Natural killer cell treated with Interleukin-12 subunit alpha and Interleukin-12 subunit beta and Interleukin-15 and Interleukin-18, amount 100 ng/mL, for 72 hours (primary cell): Measurements from ENCODE around the gene FBRSL1. TPM values are rescaled to one million over a fixed set of nuclear protein-coding genes. Genes with fewer than 3 reads are reported as not detected.
"Not testable (repeated sequence)": the region's sequence is repeated elsewhere in the genome, so short reads cannot be mapped to it uniquely, and the experiment has no call there.

Experiments used
- ATAC-seq, 2 donors: fragments of 150-1000 bp; cut with Tn5 transposase in 1 of 2; sonication (Bioruptor Pico), chemical (Tn5 transposase) in 1 of 2; 2 replicates each; pipeline ENCODE4 v1.10.0; 2021
- DNase-seq: peaks from one replicate; pipeline ENCODE4 v3.0.0; 2022; ENCODE audit warnings: low spot score
- H3K27ac Mint-ChIP-seq, 2 donors: 1 replicate in 1 of 2; 2 replicates in 1 of 2; pipeline ENCODE4 v1.8.0; 2022; ENCODE audit warnings: mixed read lengths in 2 of 2, mild to moderate bottlenecking in 1 of 2, moderate library complexity in 1 of 2
- H3K27me3 Mint-ChIP-seq, 2 donors: 1 replicate in 1 of 2; 2 replicates in 1 of 2; pipeline ENCODE4 v1.8.0; 2022; ENCODE audit warnings: mixed read lengths in 2 of 2
- H3K36me3 Mint-ChIP-seq: one replicate; pipeline ENCODE4 v1.8.0; 2022; ENCODE audit warnings: mixed read lengths
- H3K4me1 Mint-ChIP-seq, 2 donors: 1 replicate in 1 of 2; 2 replicates in 1 of 2; pipeline ENCODE4 v1.8.0; 2022; ENCODE audit warnings: low read depth in 2 of 2, mixed read lengths in 2 of 2, mild to moderate bottlenecking in 1 of 2
- H3K4me3 Mint-ChIP-seq: one replicate; pipeline ENCODE4 v1.8.0; 2022; ENCODE audit warnings: mixed read lengths
- H3K9me3 Mint-ChIP-seq: 2 replicates; pipeline ENCODE4 v1.8.0; 2022; ENCODE audit warnings: mixed read lengths
- total RNA-seq, 2 donors: library from RNA; stranded (reverse); gene quantifications; one replicate each; pipeline ENCODE4 v1.2.3, GENCODE V29; 2022

The FBRSL1 gene
- total RNA-seq, 2 donors from 2014 or later, result 38.0 to 91.5 TPM

GRCh38 chr12:132471011-132471857, 18.7 kb upstream of the FBRSL1 start:
- DNase-seq, result no peak
- Mint-ChIP-seq H3K36me3 (peaks cover 4% of the 10 kb centered on the region), H3K4me3 (peak overlapping the region; percentile 32), H3K4me1 (peaks cover 19 to 30% of the 10 kb centered on the region in 2 donors), H3K9me3 (no peaks in the 10 kb centered on the region), H3K27ac (peak overlapping the region in 1 of 2 donors; percentile 2), H3K27me3 (peaks cover 12 to 22% of the 10 kb centered on the region in 2 donors)
- peak; percentile 57 to 65 for ATAC-seq

- Mint-ChIP-seq H3K4me1 (peaks cover 21 to 34% of the 10 kb centered on the region in 2 donors), H3K27ac (peak overlapping the region in 1 of 2 donors; percentile 2), H3K4me3 (no peak overlapping the region), H3K27me3 (peaks cover 12 to 22% of the 10 kb centered on the region in 2 donors), H3K36me3 (peaks cover 4% of the 10 kb centered on the region), H3K9me3 (no peaks in the 10 kb centered on the region)
- ATAC-seq (no peak), DNase-seq (no peak)
Measured at GRCh38 chr12:132471858-132472255, 18.1 kb upstream of the FBRSL1 start.

DNA sequence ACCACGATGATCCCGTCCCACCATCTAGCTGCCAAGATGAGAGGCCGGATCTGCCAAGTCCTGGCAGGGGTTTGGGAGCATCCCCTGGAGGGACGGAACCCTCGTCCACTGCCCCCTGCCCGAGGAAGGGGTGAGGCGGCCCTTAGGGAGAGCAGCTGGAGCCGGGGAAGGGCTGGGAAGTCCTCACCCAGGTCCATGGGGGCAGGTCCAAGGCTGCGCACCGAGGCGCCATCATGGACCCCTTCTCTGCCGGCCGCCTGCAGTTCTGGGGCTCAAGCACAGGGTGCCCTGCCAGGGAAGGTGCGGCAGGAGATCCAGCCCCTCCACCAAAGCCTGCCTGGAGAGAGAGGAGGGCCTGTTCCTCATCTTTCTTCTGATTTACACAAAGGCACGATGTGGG, 17.6 kb upstream of the FBRSL1 start:
- peak overlapping the region in 1 of 2 donors; percentile 2 for H3K27ac Mint-ChIP-seq
- no peak overlapping the region for H3K4me3 Mint-ChIP-seq
- ATAC-seq (peak in 1 of 2 donors; percentile 16), DNase-seq (no peak)
- peaks cover 12 to 22% of the 10 kb centered on the region in 2 donors for H3K27me3 Mint-ChIP-seq
- H3K4me1 Mint-ChIP-seq, result peaks cover 21 to 36% of the 10 kb centered on the region in 2 donors
- H3K9me3 Mint-ChIP-seq, result no peaks in the 10 kb centered on the region
- H3K36me3 Mint-ChIP-seq, result peaks cover 4% of the 10 kb centered on the region

- Mint-ChIP-seq H3K4me3 (no peak overlapping the region), H3K27me3 (peaks cover 9 to 21% of the 10 kb centered on the region in 2 donors), H3K4me1 (peaks cover 17 to 33% of the 10 kb centered on the region in 2 donors), H3K36me3 (peaks cover 4% of the 10 kb centered on the region), H3K9me3 (no peaks in the 10 kb centered on the region), H3K27ac (no peak overlapping the region)
- DNase-seq (no peak), ATAC-seq (no peak)
Measured at GRCh38 chr12:132474237-132474741, 15.7 kb upstream of the FBRSL1 start.

DNA sequence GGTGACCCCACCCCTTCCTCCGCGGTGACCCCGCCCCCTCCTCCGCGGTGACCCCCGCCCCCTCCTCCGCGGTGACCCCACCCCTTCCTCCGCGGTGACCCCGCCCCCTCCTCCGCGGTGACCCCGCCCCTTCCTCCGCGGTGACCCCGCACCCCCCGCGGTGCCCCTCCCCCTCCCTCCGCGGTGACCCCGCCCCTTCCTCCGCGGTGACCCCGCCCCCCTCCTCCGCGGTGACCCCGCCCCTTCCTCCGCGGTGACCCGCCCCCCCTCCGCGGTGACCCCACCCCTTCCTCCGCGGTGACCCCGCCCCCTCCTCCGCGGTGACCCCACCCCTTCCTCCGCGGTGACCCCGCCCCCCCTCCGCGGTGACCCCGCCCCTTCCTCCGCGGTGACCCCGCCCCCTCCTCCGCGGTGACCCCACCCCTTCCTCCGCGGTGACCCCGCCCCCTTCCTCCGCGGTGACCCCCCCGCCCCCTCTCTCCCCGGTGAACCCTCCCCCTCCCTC, 15.1 kb upstream of the FBRSL1 start:
- not testable (repeated sequence) for H3K27ac Mint-ChIP-seq, DNase-seq, H3K36me3 Mint-ChIP-seq, ATAC-seq, H3K4me3 Mint-ChIP-seq, H3K9me3 Mint-ChIP-seq
- H3K27me3 Mint-ChIP-seq, result peaks cover 3 to 21% of the 10 kb centered on the region in 2 donors
- H3K4me1 Mint-ChIP-seq, result peaks cover 11 to 28% of the 10 kb centered on the region in 2 donors

- DNase-seq (no peak), ATAC-seq (no peak)
- peaks cover 4% of the 10 kb centered on the region for H3K36me3 Mint-ChIP-seq
- H3K27ac Mint-ChIP-seq, result peak overlapping the region; percentile 42 to 80
- peaks cover 7 to 23% of the 10 kb centered on the region in 2 donors for H3K4me1 Mint-ChIP-seq
- peak overlapping the region; percentile 79 for H3K4me3 Mint-ChIP-seq
- peaks cover 0 to 16% of the 10 kb centered on the region in 2 donors for H3K27me3 Mint-ChIP-seq
- no peaks in the 10 kb centered on the region for H3K9me3 Mint-ChIP-seq
Measured at GRCh38 chr12:132475304-132476037, 14.5 kb upstream of the FBRSL1 start.

- Mint-ChIP-seq H3K9me3 (no peaks in the 10 kb centered on the region), H3K27ac (peak overlapping the region; percentile 42 to 80), H3K27me3 (peaks cover 0 to 13% of the 10 kb centered on the region in 2 donors), H3K36me3 (peaks cover 4% of the 10 kb centered on the region), H3K4me3 (peak overlapping the region; percentile 79), H3K4me1 (peaks cover 7 to 18% of the 10 kb centered on the region in 2 donors)
- DNase-seq, result no peak
- ATAC-seq, result no peak
Measured at GRCh38 chr12:132476038-132476414, 13.9 kb upstream of the FBRSL1 start.

- no peaks in the 10 kb centered on the region for H3K9me3 Mint-ChIP-seq
- H3K36me3 Mint-ChIP-seq, result peaks cover 4% of the 10 kb centered on the region
- DNase-seq (no peak), ATAC-seq (peak in 1 of 2 donors; percentile 2)
- peak overlapping the region; percentile 79 for H3K4me3 Mint-ChIP-seq
- H3K27me3 Mint-ChIP-seq, result peaks cover 0 to 11% of the 10 kb centered on the region in 2 donors
- H3K4me1 Mint-ChIP-seq, result peaks cover 7 to 16% of the 10 kb centered on the region in 2 donors
- H3K27ac Mint-ChIP-seq, result peak overlapping the region in 1 of 2 donors; percentile 80
Measured at GRCh38 chr12:132476421-132476820, 13.5 kb upstream of the FBRSL1 start.

- peaks cover 7 to 13% of the 10 kb centered on the region in 2 donors for H3K4me1 Mint-ChIP-seq
- H3K27ac Mint-ChIP-seq, result no peak overlapping the region
- no peak for DNase-seq
Measured at GRCh38 chr12:132477017-132477702, 12.8 kb upstream of the FBRSL1 start.

DNA sequence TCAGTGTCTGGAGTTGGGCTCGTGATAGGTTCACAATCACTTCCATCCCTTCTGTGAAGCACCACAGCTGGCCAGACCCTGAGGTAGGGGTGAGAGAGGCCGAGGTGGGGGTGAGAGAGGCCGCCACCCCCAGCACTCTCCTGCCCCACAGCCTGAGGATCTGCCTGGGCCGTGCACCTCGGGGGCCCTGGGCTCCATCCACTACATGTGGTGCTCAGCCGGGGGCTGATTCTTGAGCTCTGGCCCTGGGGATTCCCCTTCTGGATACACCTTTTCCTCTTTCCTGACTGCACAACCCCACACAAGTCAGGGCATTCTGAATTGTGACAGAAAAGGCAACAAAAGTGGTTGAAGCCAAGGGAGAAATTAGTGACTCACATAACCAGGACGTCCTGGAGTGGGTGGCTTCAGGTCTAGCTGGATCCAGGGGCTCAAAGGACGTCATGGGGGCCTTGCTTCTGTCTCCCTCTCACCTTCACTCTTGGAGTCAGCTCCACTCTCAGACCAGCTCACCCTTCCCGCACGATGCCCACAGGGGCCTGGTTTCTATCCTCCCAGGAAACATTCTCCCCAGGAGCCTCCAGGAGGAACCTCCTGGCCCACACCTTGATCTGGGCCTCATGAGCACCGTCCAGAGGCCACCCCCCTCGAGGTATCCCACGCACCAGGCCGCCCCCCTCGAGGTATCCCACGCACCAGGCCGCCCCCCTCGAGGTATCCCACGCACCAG, 12.1 kb upstream of the FBRSL1 start:
- no peak overlapping the region for H3K27ac Mint-ChIP-seq
- H3K4me3 Mint-ChIP-seq, result no peak overlapping the region

More at GRCh38 chr12:132477017-132477702, 12.8 kb upstream of the FBRSL1 start:
- peaks cover 0 to 10% of the 10 kb centered on the region in 2 donors for H3K27me3 Mint-ChIP-seq
- H3K36me3 Mint-ChIP-seq, result peaks cover 4% of the 10 kb centered on the region
- no peaks in the 10 kb centered on the region for H3K9me3 Mint-ChIP-seq
- no peak overlapping the region for H3K4me3 Mint-ChIP-seq
- ATAC-seq, result peak in 1 of 2 donors; percentile 20

DNA sequence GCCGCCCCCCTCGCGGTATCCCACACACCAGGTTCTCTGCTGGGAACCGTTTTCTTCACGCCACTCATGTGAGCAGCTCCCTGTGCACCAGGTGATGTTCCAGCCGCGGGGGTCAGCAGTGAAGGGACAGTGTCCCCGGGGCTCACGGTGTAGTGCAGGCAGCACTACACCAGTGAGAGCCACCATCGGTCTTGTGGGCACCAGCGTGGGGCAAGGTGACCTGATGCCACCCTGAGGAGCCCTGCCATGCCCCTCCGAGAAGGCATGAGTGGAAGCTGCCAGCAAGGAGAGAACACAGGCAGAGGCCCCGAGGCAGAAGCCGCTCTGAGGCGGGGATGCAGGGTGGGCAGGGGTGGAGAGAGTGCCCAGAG, 11.5 kb upstream of the FBRSL1 start:
- H3K27ac Mint-ChIP-seq, result no peak overlapping the region
- H3K27me3 Mint-ChIP-seq, result peaks cover 0 to 12% of the 10 kb centered on the region in 2 donors
- H3K4me3 Mint-ChIP-seq, result no peak overlapping the region

More for the DNA sequence above, 12.1 kb upstream of the FBRSL1 start:
- Mint-ChIP-seq H3K4me1 (peaks cover 7 to 11% of the 10 kb centered on the region in 2 donors), H3K9me3 (no peaks in the 10 kb centered on the region), H3K27me3 (peaks cover 0 to 12% of the 10 kb centered on the region in 2 donors), H3K36me3 (peaks cover 4% of the 10 kb centered on the region)
- DNase-seq (no peak), ATAC-seq (no peak)

DNA sequence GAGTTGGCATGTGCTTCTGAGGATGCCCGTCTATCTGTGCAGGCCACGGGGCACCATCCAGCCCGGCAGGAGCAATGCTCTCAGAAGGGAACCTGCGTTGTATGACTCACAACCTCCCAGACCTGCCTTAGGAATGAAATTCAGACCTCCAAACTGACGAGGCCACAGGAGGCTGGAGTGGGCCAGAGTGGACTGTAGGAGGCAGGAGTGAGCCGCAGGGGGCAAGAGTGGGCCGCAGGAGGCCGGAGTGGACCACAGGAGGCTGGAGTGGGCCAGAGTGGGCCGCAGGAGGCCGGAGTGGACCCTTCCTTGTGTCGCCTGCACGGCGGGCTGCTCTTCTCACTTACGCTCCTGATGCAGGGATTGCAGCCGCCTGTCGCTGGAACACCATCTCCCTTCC, 11.1 kb upstream of the FBRSL1 start:
- H3K27ac Mint-ChIP-seq, result no peak overlapping the region
- no peak for ATAC-seq
- no peak overlapping the region for H3K4me3 Mint-ChIP-seq
- peaks cover 7 to 11% of the 10 kb centered on the region in 2 donors for H3K4me1 Mint-ChIP-seq
- DNase-seq, result no peak
- peaks cover 0 to 12% of the 10 kb centered on the region in 2 donors for H3K27me3 Mint-ChIP-seq
- H3K36me3 Mint-ChIP-seq, result peaks cover 4% of the 10 kb centered on the region
- H3K9me3 Mint-ChIP-seq, result no peaks in the 10 kb centered on the region

More for the DNA sequence above, 11.5 kb upstream of the FBRSL1 start:
- H3K36me3 Mint-ChIP-seq, result peaks cover 4% of the 10 kb centered on the region
- H3K4me1 Mint-ChIP-seq, result peaks cover 7 to 11% of the 10 kb centered on the region in 2 donors
- DNase-seq, result no peak
- ATAC-seq, result no peak
- no peaks in the 10 kb centered on the region for H3K9me3 Mint-ChIP-seq
